Loucy (cell line): ENCODE measurements around the gene ELF5.

Experiments used
- H2AFZ ChIP-seq: fragments of 200-600 bp; sonication (generic); 2 replicates; pipeline ENCODE4 v1.6.0; 2016; ENCODE audit warnings: antibody characterized with exemption, mild to moderate bottlenecking, low read length, moderate library complexity
- H3F3A ChIP-seq: fragments of 200-600 bp; 2 replicates; pipeline ENCODE4 v1.6.0; 2016; ENCODE audit warnings: antibody characterized with exemption, low read depth, mild to moderate bottlenecking
- H3K27me3 ChIP-seq: fragments of 200-600 bp; sonication (generic); 2 replicates; pipeline ENCODE4 v1.6.1; 2014; ENCODE audit warnings: low read length, mild to moderate bottlenecking; ENCODE audit not compliant: insufficient read depth, poor library complexity, severe bottlenecking
- H3K36me3 ChIP-seq: fragments of 200-600 bp; sonication (generic); 2 replicates; pipeline ENCODE4 v1.6.1; 2016; ENCODE audit warnings: low read length; ENCODE audit not compliant: insufficient read depth
- H3K4me1 ChIP-seq: fragments of 200-600 bp; sonication (generic); 2 replicates; pipeline ENCODE4 v1.5.1; 2014; ENCODE audit warnings: low read length, mild to moderate bottlenecking; ENCODE audit not compliant: insufficient read depth, poor library complexity, severe bottlenecking
- H3K4me2 ChIP-seq: fragments of 200-600 bp; sonication (generic); 2 replicates; pipeline ENCODE4 v1.6.0; 2014; ENCODE audit warnings: antibody characterized with exemption, low read length, low read depth, mild to moderate bottlenecking; ENCODE audit not compliant: poor library complexity, severe bottlenecking
- H3K4me3 ChIP-seq: fragments of 200-600 bp; sonication (generic); 2 replicates; pipeline ENCODE4 v1.5.1; 2014; ENCODE audit warnings: low read length, mild to moderate bottlenecking, mixed read lengths; ENCODE audit not compliant: poor library complexity, severe bottlenecking
- H3K79me2 ChIP-seq: fragments of 200-600 bp; sonication (generic); 2 replicates; pipeline ENCODE4 v1.6.1; 2014; ENCODE audit warnings: low read length; ENCODE audit not compliant: insufficient read depth
- H3K9ac ChIP-seq: fragments of 200-600 bp; sonication (generic); 2 replicates; pipeline ENCODE4 v1.6.0; 2014; ENCODE audit warnings: mild to moderate bottlenecking, low read depth, low read length, moderate library complexity; ENCODE audit not compliant: poor library complexity, severe bottlenecking
- H3K9me2 ChIP-seq: fragments of 200-600 bp; sonication (generic); replicated peaks from 2 replicates; pipeline ENCODE4 v1.6.1; 2016; ENCODE audit warnings: low read depth, low read length, mixed read lengths
- H3K9me3 ChIP-seq: fragments of 200-600 bp; sonication (generic); 2 replicates; pipeline ENCODE4 v1.6.1; 2014; ENCODE audit warnings: mild to moderate bottlenecking, antibody characterized with exemption, low read length, low read depth; ENCODE audit not compliant: insufficient read depth
- H4K20me1 ChIP-seq: fragments of 200-600 bp; sonication (generic); 2 replicates; pipeline ENCODE4 v1.6.0; 2014; ENCODE audit warnings: antibody characterized with exemption, low read length, mild to moderate bottlenecking; ENCODE audit not compliant: insufficient read depth, poor library complexity, severe bottlenecking
- EZH2phosphoT487 ChIP-seq: fragments of 200-600 bp; IDR thresholded peaks from 2 replicates; pipeline ENCODE4 v1.6.1; 2018; ENCODE audit warnings: antibody characterized with exemption, mild to moderate bottlenecking, moderate library complexity, borderline replicate concordance
- TF ChIP-seq, protein P1 (sequence below): fragments of 200-600 bp; sonication (generic); conservative IDR thresholded peaks from 2 replicates; pipeline ENCODE4 v1.5.1; 2014; ENCODE audit warnings: mild to moderate bottlenecking, antibody characterized with exemption, low read length

Gene ELF5

DNA sequence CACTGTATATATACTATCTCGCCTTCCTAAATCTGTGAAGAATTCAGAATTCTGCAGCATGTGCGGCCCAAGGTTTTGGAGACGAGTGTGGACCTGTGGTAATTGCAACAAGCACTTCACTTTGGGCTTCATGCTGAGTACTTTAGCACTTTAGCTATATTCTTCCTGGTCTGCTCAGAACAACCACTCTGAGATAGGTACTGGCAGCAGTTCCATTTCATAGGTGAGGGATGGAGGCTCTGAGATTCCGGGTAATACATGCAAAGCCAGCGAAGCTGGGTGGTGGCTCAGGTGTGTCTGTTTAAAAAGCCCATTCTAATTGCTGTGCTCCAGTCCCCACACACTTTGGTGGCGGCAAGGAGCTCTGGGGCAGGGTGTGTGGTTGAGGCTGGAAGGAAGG, 6.4 kb downstream of the ELF5 start:
- no peaks in the 10 kb centered on the region for H3K79me2 ChIP-seq
- H3K27me3 ChIP-seq, result no peaks in the 10 kb centered on the region
- H3K9me3 ChIP-seq, result no peaks in the 10 kb centered on the region
- no peak overlapping the region for H3K9ac ChIP-seq
- no peaks in the 10 kb centered on the region for H4K20me1 ChIP-seq
- no peak overlapping the region for H3K4me2 ChIP-seq
- H3K4me1 ChIP-seq, result no peaks in the 10 kb centered on the region
- no peak overlapping the region for H2AFZ ChIP-seq
- TF ChIP-seq, protein P1, sequence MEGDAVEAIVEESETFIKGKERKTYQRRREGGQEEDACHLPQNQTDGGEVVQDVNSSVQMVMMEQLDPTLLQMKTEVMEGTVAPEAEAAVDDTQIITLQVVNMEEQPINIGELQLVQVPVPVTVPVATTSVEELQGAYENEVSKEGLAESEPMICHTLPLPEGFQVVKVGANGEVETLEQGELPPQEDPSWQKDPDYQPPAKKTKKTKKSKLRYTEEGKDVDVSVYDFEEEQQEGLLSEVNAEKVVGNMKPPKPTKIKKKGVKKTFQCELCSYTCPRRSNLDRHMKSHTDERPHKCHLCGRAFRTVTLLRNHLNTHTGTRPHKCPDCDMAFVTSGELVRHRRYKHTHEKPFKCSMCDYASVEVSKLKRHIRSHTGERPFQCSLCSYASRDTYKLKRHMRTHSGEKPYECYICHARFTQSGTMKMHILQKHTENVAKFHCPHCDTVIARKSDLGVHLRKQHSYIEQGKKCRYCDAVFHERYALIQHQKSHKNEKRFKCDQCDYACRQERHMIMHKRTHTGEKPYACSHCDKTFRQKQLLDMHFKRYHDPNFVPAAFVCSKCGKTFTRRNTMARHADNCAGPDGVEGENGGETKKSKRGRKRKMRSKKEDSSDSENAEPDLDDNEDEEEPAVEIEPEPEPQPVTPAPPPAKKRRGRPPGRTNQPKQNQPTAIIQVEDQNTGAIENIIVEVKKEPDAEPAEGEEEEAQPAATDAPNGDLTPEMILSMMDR, result no peak
- TF ChIP-seq EZH2phosphoT487, result no peak
- no peaks in the 10 kb centered on the region for H3K36me3 ChIP-seq
- no peak overlapping the region for H3K4me3 ChIP-seq
- H3K9me2 ChIP-seq, result no peaks in the 10 kb centered on the region
- no peaks in the 10 kb centered on the region for H3F3A ChIP-seq

DNA sequence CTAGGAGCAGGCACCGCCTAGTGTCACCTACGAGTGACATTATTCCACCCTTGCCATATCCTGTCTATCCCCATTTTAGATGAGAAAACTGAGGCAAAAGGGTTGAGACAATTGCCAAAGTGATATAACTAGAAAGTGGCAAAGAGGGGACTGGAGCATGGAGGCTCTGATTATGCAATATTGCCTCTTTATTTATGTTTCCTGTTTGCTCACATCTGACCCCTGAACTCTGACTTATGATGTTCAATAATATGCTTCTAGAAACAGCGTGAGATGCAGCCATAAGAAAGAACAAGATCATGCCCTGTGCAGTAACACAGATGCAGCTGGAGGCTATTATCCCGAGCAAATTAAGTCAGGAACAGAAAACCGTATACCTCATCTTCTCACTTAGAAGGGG, 7.7 kb downstream of the ELF5 start:
- Histone ChIP-seq H3F3A (no peaks in the 10 kb centered on the region), H2AFZ (no peak overlapping the region), H3K4me2 (no peak overlapping the region), H3K4me3 (no peak overlapping the region), H3K36me3 (no peaks in the 10 kb centered on the region), H3K9ac (no peak overlapping the region), H3K27me3 (no peaks in the 10 kb centered on the region), H3K9me3 (no peaks in the 10 kb centered on the region), H3K9me2 (no peaks in the 10 kb centered on the region), H4K20me1 (no peaks in the 10 kb centered on the region), H3K4me1 (no peaks in the 10 kb centered on the region), H3K79me2 (no peaks in the 10 kb centered on the region)
- TF ChIP-seq EZH2phosphoT487, result no peak
- TF ChIP-seq, protein P1, result no peak

DNA sequence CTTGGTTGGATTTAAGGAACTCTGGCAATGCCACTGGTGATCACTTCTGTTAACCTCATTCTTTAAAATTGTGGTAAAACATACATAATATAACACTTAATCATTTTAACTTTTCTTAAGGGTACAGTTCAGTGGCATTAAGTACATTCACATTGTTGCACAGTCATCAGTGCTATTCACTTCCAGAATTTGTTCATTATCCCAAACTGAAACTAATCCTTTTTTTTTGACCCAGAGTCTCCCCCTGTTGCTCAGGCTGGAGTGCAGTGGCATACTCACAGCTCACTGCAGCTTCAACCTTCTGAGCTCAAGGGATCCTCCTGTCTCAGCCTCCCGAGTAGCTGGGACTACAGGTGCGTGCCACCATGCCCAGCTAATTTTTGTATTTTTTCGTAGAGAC, 10.6 kb downstream of the ELF5 start:
- no peaks in the 10 kb centered on the region for H3K79me2 ChIP-seq
- no peaks in the 10 kb centered on the region for H3K9me3 ChIP-seq
- H3K9ac ChIP-seq, result no peak overlapping the region
- H4K20me1 ChIP-seq, result no peaks in the 10 kb centered on the region
- no peaks in the 10 kb centered on the region for H3K9me2 ChIP-seq
- no peak overlapping the region for H3K4me2 ChIP-seq
- no peaks in the 10 kb centered on the region for H3K27me3 ChIP-seq
- no peak overlapping the region for H2AFZ ChIP-seq
- H3K36me3 ChIP-seq, result no peaks in the 10 kb centered on the region
- TF ChIP-seq EZH2phosphoT487, result no peak
- TF ChIP-seq, protein P1, result no peak; the same call in 1 of the 2 replicates
- no peak overlapping the region for H3K4me3 ChIP-seq
- no peaks in the 10 kb centered on the region for H3K4me1 ChIP-seq
- no peaks in the 10 kb centered on the region for H3F3A ChIP-seq
